ENCODE results near the gene FAM163B. TPM values are rescaled to one million over a fixed set of nuclear protein-coding genes. Genes with fewer than 3 reads are reported as not detected.

Gene FAM163B
- polyA plus RNA-seq, 1 donor (not counting 4 experiments of a cell fraction or from before 2014, with no cell fraction given): not detected

DNA sequence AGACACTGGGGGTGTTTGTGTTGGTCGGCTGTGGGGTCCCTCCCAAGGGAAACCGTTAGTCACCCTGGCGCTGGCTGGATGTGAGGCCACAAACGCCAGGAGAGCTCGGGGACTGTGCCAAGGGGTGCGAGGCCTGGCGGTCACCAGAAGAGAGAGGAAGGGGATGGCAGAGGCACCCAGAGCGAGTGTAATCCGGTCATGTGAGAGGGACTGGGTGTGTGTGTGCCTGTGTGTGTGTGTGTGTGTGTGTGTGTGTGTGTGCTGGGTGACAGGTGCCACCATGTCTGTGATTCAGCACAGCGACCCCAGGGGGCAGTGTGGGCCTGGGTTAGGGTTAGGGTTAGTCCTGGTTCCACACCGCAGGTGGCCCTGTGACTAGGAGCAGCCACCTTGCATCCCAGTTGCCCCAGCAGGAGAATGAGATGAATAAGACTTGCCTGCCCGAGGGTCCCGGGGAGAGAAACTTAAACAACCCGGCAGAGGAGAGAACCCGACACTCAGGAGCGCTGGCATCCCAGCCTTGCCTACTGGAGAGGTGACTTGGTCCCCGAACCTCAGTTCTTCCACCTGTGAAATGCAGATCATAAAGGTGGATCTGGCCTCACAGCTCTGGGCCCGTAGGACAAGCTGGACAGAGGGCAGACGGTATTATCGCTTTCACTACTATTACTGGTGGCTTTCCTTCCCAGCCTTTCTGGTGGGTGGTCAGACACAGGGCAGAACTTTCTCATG, 76.1 kb downstream of the FAM163B start:
- Histone ChIP-seq H3K79me2 (ENCODE audit: control insufficient read depth, insufficient read depth, low read length) (no peaks in the 10 kb centered on the region), H3K9me1 (ENCODE audit: control insufficient read depth, extremely low read depth, insufficient read depth, low read length) (no peaks in the 10 kb centered on the region), H3K9ac (ENCODE audit: control insufficient read depth, extremely low read depth, insufficient read depth, low read length) (no peak overlapping the region), H3K4me2 (ENCODE audit: control insufficient read depth, extremely low read depth, insufficient read depth, low read depth, low read length) (no peak overlapping the region), H3K4me3 (ENCODE audit: control insufficient read depth in 2 of 3, extremely low read depth in 1 of 3, insufficient read depth in 2 of 3, low read depth in 1 of 3, low read length in 3 of 3) (no peak overlapping the region), H3K27me3 (ENCODE audit: control insufficient read depth, extremely low read depth, insufficient read depth, low read length) (peaks cover 68% of the 10 kb centered on the region), H3K36me3 (ENCODE audit: control insufficient read depth in 2 of 2, extremely low read depth in 1 of 2, insufficient read depth in 2 of 2, low read length in 2 of 2) (no peaks in the 10 kb centered on the region), H3K9me3 (ENCODE audit: control insufficient read depth, low read depth, low read length) (no peaks in the 10 kb centered on the region), H3K4me1 (ENCODE audit: control insufficient read depth, extremely low read depth, insufficient read depth, low read length) (peaks cover 4% of the 10 kb centered on the region), H4K20me1 (ENCODE audit: control insufficient read depth, extremely low read depth, insufficient read depth, low read length) (no peaks in the 10 kb centered on the region), H3K27ac (ENCODE audit: control insufficient read depth, insufficient read depth, low read length) (no peak overlapping the region), H2AFZ (ENCODE audit: control insufficient read depth, low read length) (no peak overlapping the region)
- FAIRE-seq (no peak), DNase-seq (ENCODE audit: low read depth, low spot score) (no peak)
- dilution Hi-C loops (cut with MboI; ENCODE audit: extremely low pct_ligation_motif_present, low sequenced_read_pairs): no loop called here
- no peak for TF ChIP-seq EZH2 (IDR thresholded peaks at IDR 0.05; ENCODE audit: low read length)
- TF ChIP-seq, protein P1, sequence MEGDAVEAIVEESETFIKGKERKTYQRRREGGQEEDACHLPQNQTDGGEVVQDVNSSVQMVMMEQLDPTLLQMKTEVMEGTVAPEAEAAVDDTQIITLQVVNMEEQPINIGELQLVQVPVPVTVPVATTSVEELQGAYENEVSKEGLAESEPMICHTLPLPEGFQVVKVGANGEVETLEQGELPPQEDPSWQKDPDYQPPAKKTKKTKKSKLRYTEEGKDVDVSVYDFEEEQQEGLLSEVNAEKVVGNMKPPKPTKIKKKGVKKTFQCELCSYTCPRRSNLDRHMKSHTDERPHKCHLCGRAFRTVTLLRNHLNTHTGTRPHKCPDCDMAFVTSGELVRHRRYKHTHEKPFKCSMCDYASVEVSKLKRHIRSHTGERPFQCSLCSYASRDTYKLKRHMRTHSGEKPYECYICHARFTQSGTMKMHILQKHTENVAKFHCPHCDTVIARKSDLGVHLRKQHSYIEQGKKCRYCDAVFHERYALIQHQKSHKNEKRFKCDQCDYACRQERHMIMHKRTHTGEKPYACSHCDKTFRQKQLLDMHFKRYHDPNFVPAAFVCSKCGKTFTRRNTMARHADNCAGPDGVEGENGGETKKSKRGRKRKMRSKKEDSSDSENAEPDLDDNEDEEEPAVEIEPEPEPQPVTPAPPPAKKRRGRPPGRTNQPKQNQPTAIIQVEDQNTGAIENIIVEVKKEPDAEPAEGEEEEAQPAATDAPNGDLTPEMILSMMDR (optimal IDR thresholded peaks at IDR 0.05 in 1 of 3, IDR thresholded peaks at IDR 0.05 in 1 of 3, conservative IDR thresholded peaks at IDR 0.05 in 1 of 3; ENCODE audit: extremely low read depth in 1 of 3, insufficient read depth in 2 of 3, low read length in 3 of 3): peak; percentile 44 to 82 (median 50)

DNA sequence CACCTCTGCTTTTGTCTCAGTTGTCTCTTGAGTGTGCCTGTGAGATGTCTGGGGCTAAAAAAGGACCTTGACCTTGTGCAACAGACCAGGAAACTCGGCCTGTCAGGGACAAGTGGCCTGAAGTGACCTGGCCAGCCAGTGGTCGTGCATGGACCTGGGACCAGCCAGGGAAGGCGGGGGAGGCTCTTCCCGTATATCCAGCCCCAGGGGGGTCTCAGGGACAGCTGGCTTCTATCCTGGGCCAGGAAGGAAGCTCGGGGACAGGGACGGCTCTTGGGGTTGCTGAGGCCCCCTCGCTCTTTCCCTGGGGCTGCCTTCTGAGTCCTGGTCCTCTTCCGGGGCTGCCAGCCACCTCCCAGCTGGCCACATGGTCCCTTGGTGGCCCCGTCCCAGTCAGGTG, 77.9 kb downstream of the FAM163B start:
- no peak overlapping the region for H3K4me2 ChIP-seq (ENCODE audit: control insufficient read depth, extremely low read depth, insufficient read depth, low read depth, low read length)
- no peaks in the 10 kb centered on the region for H3K36me3 ChIP-seq (ENCODE audit: control insufficient read depth in 2 of 2, extremely low read depth in 1 of 2, insufficient read depth in 2 of 2, low read length in 2 of 2)
- dilution Hi-C loops (cut with MboI; ENCODE audit: extremely low pct_ligation_motif_present, low sequenced_read_pairs): no loop called here
- H3K79me2 ChIP-seq (ENCODE audit: control insufficient read depth, insufficient read depth, low read length): no peaks in the 10 kb centered on the region
- no peak overlapping the region for H3K27ac ChIP-seq (ENCODE audit: control insufficient read depth, insufficient read depth, low read length)
- H4K20me1 ChIP-seq (ENCODE audit: control insufficient read depth, extremely low read depth, insufficient read depth, low read length): no peaks in the 10 kb centered on the region
- H3K9me1 ChIP-seq (ENCODE audit: control insufficient read depth, extremely low read depth, insufficient read depth, low read length): no peaks in the 10 kb centered on the region
- no peaks in the 10 kb centered on the region for H3K4me1 ChIP-seq (ENCODE audit: control insufficient read depth, extremely low read depth, insufficient read depth, low read length)
- TF ChIP-seq EZH2 (IDR thresholded peaks at IDR 0.05; ENCODE audit: low read length): no peak
- TF ChIP-seq, protein P1 (optimal IDR thresholded peaks at IDR 0.05 in 1 of 3, IDR thresholded peaks at IDR 0.05 in 1 of 3, conservative IDR thresholded peaks at IDR 0.05 in 1 of 3; ENCODE audit: extremely low read depth in 1 of 3, insufficient read depth in 2 of 3, low read length in 3 of 3): no peak
- H3K4me3 ChIP-seq (ENCODE audit: control insufficient read depth in 2 of 3, extremely low read depth in 1 of 3, insufficient read depth in 2 of 3, low read depth in 1 of 3, low read length in 3 of 3): no peak overlapping the region
- FAIRE-seq (no peak), DNase-seq (ENCODE audit: low read depth, low spot score) (no peak)
- H3K9me3 ChIP-seq (ENCODE audit: control insufficient read depth, low read depth, low read length): no peaks in the 10 kb centered on the region
- peaks cover 79% of the 10 kb centered on the region for H3K27me3 ChIP-seq (ENCODE audit: control insufficient read depth, extremely low read depth, insufficient read depth, low read length)
- no peak overlapping the region for H2AFZ ChIP-seq (ENCODE audit: control insufficient read depth, low read length)
- H3K9ac ChIP-seq (ENCODE audit: control insufficient read depth, extremely low read depth, insufficient read depth, low read length): no peak overlapping the region

Data from keratinocyte (primary cell).